Measurements from ENCODE around the gene GULP1.

DNA sequence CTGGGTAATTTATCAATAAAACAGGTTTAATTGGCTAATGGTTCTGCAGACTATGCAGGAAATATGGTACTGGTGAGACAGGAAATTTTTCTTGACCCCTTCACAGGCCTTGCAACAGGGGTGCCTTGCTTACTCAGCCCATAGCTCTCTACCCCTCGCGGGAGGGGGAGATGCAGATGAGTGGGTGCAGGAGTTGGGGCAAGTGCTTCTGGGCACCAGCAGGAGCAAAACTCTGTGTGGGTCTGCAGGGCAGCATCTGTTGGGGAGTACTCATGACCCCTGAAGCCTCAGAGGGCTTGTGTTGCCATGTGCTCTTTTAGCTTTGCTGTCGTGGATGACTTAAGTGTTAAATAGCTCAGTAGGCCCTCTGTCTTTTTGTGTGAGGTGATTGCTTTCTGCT is 48.6 kb downstream of the GULP1 start:
- TF ChIP-seq, protein P1, sequence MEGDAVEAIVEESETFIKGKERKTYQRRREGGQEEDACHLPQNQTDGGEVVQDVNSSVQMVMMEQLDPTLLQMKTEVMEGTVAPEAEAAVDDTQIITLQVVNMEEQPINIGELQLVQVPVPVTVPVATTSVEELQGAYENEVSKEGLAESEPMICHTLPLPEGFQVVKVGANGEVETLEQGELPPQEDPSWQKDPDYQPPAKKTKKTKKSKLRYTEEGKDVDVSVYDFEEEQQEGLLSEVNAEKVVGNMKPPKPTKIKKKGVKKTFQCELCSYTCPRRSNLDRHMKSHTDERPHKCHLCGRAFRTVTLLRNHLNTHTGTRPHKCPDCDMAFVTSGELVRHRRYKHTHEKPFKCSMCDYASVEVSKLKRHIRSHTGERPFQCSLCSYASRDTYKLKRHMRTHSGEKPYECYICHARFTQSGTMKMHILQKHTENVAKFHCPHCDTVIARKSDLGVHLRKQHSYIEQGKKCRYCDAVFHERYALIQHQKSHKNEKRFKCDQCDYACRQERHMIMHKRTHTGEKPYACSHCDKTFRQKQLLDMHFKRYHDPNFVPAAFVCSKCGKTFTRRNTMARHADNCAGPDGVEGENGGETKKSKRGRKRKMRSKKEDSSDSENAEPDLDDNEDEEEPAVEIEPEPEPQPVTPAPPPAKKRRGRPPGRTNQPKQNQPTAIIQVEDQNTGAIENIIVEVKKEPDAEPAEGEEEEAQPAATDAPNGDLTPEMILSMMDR (IDR thresholded peaks at IDR 0.05; ENCODE audit: low read depth, low read length, poor library complexity, severe bottlenecking): no peak
- TF ChIP-seq EZH2phosphoT487 (IDR thresholded peaks at IDR 0.05; ENCODE audit: borderline replicate concordance, low read length): no peak
